ENCODE measurements around the gene EVI5.

- TF ChIP-seq CTCF (IDR thresholded peaks at IDR 0.05) = no peak
- TF ChIP-seq IRF1 (CRISPR knock-in tag; IDR thresholded peaks at IDR 0.05) = no peak
Observed at GRCh38 chr1:92571578-92571977, 213.3 kb downstream of the EVI5 start.
